Thoracic aorta (tissue), 2 donors: ENCODE measurements around the gene GAS6. TPM values are rescaled to one million over a fixed set of nuclear protein-coding genes. Genes with fewer than 3 reads are reported as not detected.
"Not testable (repeated sequence)": the region's sequence is repeated elsewhere in the genome, so short reads cannot be mapped to it uniquely, and the experiment has no call there.

ENCODE experiments used
- ATAC-seq: fragments of 150-250 bp; one replicate; pipeline ENCODE4 v1.8.0; 2017; ENCODE audit warnings: low read depth; ENCODE audit not compliant: insufficient number of reproducible peaks, low FRiP score
- DNase-seq: peaks from one replicate; pipeline ENCODE4 v3.0.0-alpha.2; 2020; ENCODE audit warnings: low spot score
- H3K27ac ChIP-seq, 2 donors: fragments of 200-600 bp; sonication (generic); 1 replicate in 1 of 2; 2 replicates in 1 of 2; pipeline ENCODE4 v1.5.1; 2016; ENCODE audit warnings: mild to moderate bottlenecking in 2 of 2, moderate library complexity in 2 of 2
- H3K27me3 ChIP-seq: fragments of 200-600 bp; sonication (generic); replicated peaks from 2 replicates; pipeline ENCODE4 v1.6.0; 2016; ENCODE audit warnings: mild to moderate bottlenecking; ENCODE audit not compliant: insufficient read depth
- H3K36me3 ChIP-seq: fragments of 200-600 bp; sonication (generic); one replicate; pipeline ENCODE4 v1.5.1; 2016
- H3K4me1 ChIP-seq, 2 donors: fragments of 200-600 bp; sonication (generic); 1 replicate in 1 of 2; 2 replicates in 1 of 2; pipeline versions ENCODE4 v1.5.1 to v1.6.0; 2016; ENCODE audit warnings: low read depth in 2 of 2, mild to moderate bottlenecking in 1 of 2; ENCODE audit not compliant: control insufficient read depth in 1 of 2
- H3K4me3 ChIP-seq: fragments of 200-600 bp; sonication (generic); 2 replicates; pipeline ENCODE4 v1.5.1; 2016; ENCODE audit warnings: mild to moderate bottlenecking
- H3K9me3 ChIP-seq: fragments of 200-600 bp; sonication (generic); 2 replicates; pipeline ENCODE4 v1.5.1; 2016
- total RNA-seq, 2 donors: library from RNA; depleted of rRNA; stranded (reverse); fragments of >200 nt; gene quantifications; one replicate each; pipeline versions ENCODE4 v1.1.0 to v1.2.3, GENCODE V29; 2016
- TF ChIP-seq, protein P1 (sequence below): fragments of 200-600 bp; sonication (generic); IDR thresholded peaks from one replicate; pipeline ENCODE4 v1.5.1; 2019; ENCODE audit warnings: antibody characterized with exemption

Gene GAS6
- total RNA-seq, 2 donors from 2014 or later: 854 to 1,319 TPM

GRCh38 chr13:113792886-113793717, 70.8 kb downstream of the GAS6 start:
- Histone ChIP-seq H3K4me3 (no peak overlapping the region), H3K27me3 (no peaks in the 10 kb centered on the region), H3K36me3 (no peaks in the 10 kb centered on the region), H3K4me1 (no peaks in the 10 kb centered on the region), H3K27ac (no peak overlapping the region), H3K9me3 (no peaks in the 10 kb centered on the region)
- ATAC-seq (no peak), DNase-seq (no peak)
- TF ChIP-seq, protein P1, sequence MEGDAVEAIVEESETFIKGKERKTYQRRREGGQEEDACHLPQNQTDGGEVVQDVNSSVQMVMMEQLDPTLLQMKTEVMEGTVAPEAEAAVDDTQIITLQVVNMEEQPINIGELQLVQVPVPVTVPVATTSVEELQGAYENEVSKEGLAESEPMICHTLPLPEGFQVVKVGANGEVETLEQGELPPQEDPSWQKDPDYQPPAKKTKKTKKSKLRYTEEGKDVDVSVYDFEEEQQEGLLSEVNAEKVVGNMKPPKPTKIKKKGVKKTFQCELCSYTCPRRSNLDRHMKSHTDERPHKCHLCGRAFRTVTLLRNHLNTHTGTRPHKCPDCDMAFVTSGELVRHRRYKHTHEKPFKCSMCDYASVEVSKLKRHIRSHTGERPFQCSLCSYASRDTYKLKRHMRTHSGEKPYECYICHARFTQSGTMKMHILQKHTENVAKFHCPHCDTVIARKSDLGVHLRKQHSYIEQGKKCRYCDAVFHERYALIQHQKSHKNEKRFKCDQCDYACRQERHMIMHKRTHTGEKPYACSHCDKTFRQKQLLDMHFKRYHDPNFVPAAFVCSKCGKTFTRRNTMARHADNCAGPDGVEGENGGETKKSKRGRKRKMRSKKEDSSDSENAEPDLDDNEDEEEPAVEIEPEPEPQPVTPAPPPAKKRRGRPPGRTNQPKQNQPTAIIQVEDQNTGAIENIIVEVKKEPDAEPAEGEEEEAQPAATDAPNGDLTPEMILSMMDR: no peak

- TF ChIP-seq, protein P1: no peak
- H3K9me3 ChIP-seq: no peaks in the 10 kb centered on the region
- H3K27me3 ChIP-seq: no peaks in the 10 kb centered on the region
- no peak overlapping the region for H3K4me3 ChIP-seq
- ATAC-seq: no peak
- no peaks in the 10 kb centered on the region for H3K36me3 ChIP-seq
- H3K27ac ChIP-seq: no peak overlapping the region
- DNase-seq: no peak
- H3K4me1 ChIP-seq: no peaks in the 10 kb centered on the region
Observed at GRCh38 chr13:113792236-113792770, 71.6 kb downstream of the GAS6 start.

DNA sequence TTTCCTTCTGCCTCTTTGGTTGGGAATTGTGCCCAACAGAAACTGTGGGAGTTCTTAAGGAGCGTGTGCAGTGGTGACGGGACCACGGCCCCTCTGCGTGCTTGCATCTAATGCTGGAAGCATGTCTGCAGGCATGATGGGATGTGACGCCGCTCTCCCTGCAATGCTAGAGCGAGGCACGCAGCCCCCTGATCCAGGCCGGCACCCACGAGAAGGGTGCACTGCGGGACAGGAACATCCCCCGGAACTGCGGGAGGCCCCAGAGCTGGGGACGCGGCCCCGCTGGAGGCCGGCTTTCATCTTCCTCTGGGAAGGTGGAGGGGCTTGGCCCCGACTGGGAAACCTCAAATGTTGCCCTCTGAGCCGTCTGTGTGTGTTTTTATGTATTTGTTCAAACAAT, 72.1 kb downstream of the GAS6 start:
- ATAC-seq: no peak
- no peaks in the 10 kb centered on the region for H3K36me3 ChIP-seq
- H3K9me3 ChIP-seq: no peaks in the 10 kb centered on the region
- DNase-seq: no peak
- TF ChIP-seq, protein P1: no peak
- no peak overlapping the region for H3K4me3 ChIP-seq
- H3K4me1 ChIP-seq: no peaks in the 10 kb centered on the region
- no peak overlapping the region for H3K27ac ChIP-seq
- H3K27me3 ChIP-seq: no peaks in the 10 kb centered on the region

DNA sequence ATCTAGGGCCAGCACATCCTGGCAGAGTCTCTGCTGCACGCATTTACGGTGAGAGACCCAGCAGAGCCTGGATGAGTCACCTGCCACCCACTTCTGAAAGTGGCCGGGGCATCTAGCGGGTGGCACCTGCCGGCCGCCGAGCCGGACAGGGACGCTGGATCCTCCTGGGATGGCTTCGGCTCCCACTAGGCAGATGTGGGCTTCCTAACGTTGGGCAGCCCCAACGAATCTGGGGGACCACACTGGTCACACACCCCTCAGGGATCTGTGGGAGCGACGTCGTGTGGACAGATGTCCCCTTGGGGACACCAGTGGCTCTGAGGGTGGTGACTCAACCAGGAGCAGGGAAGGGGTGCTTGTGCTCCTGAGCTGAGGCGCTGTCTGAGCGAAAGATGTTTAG, 72.7 kb downstream of the GAS6 start:
- Histone ChIP-seq H3K4me3 (no peak overlapping the region), H3K27me3 (no peaks in the 10 kb centered on the region), H3K36me3 (no peaks in the 10 kb centered on the region), H3K4me1 (no peaks in the 10 kb centered on the region), H3K27ac (no peak overlapping the region), H3K9me3 (no peaks in the 10 kb centered on the region)
- no peak for ATAC-seq
- no peak for DNase-seq
- TF ChIP-seq, protein P1: no peak

GRCh38 chr13:113789931-113790330, 73.9 kb downstream of the GAS6 start:
- H3K36me3 ChIP-seq, ATAC-seq: not testable (repeated sequence)

More at GRCh38 chr13:113789931-113790330, 73.9 kb downstream of the GAS6 start:
- not testable (repeated sequence) for H3K9me3 ChIP-seq, H3K27me3 ChIP-seq, H3K4me3 ChIP-seq, H3K27ac ChIP-seq, DNase-seq, H3K4me1 ChIP-seq
